PC-3 (cell line): ENCODE results near the gene NUDCD2. TPM values are rescaled to one million over a fixed set of nuclear protein-coding genes. Genes with fewer than 3 reads are reported as not detected.

ENCODE experiments used
- ATAC-seq: fragments of 200-7000 bp; cut with Tn5 transposase; 2 replicates; pipeline ENCODE4 v1.9.1; 2020; ENCODE audit warnings: mild to moderate bottlenecking, moderate library complexity
- BruUV-seq: library from RNA; stranded (reverse); fragments of 400-500 nt; replicated peaks from 2 replicates; lab custom pipeline; 2021; lab: Mats Ljungman, UMichigan
- CTCF ChIA-PET: fragments of 300-600 bp; sonication (Branson Sonifier 250); formaldehyde crosslinking; loops from one replicate; lab custom pipeline; 2022; ENCODE audit warnings: antibody characterized with exemption; lab: Charles Lee
- POLR2A ChIA-PET: fragments of 300-600 bp; sonication (Branson Sonifier 250); formaldehyde crosslinking; loops from one replicate; lab custom pipeline; 2022; ENCODE audit warnings: antibody characterized with exemption; ENCODE audit not compliant: unreplicated experiment; lab: Charles Lee
- DNase-seq: peaks from one replicate; pipeline ENCODE4 v3.0.0-alpha.2; 2015
- H2AFZ ChIP-seq: fragments of 300-600 bp; sonication (generic); 2 replicates; pipeline ENCODE4 v1.6.0; 2016; ENCODE audit warnings: antibody characterized with exemption, low read length
- H3F3A ChIP-seq: fragments of 300-600 bp; sonication (generic); one replicate; pipeline ENCODE4 v1.6.0; 2017; ENCODE audit warnings: antibody characterized with exemption, low read length, control low read depth, mild to moderate bottlenecking; ENCODE audit not compliant: unreplicated experiment
- H3K27ac ChIP-seq: fragments of 300-600 bp; sonication (generic); 2 replicates; pipeline ENCODE4 v1.5.1; 2016; ENCODE audit warnings: mild to moderate bottlenecking, low read length
- H3K27me3 ChIP-seq: fragments of 300-600 bp; sonication (generic); 2 replicates; pipeline ENCODE4 v1.6.1; 2016; ENCODE audit warnings: low read length, mixed read lengths
- H3K36me3 ChIP-seq: fragments of 300-600 bp; sonication (generic); 2 replicates; pipeline ENCODE4 v1.6.1; 2016; ENCODE audit warnings: low read depth, mixed run types, low read length, mixed read lengths
- H3K4me1 ChIP-seq: fragments of 300-600 bp; sonication (generic); 2 replicates; pipeline ENCODE4 v1.5.1; 2016; ENCODE audit warnings: low read length; ENCODE audit not compliant: insufficient read depth
- H3K4me2 ChIP-seq: fragments of 300-600 bp; sonication (generic); 2 replicates; pipeline ENCODE4 v1.6.0; 2016; ENCODE audit warnings: low read length
- H3K4me3 ChIP-seq: fragments of 300-600 bp; sonication (generic); 2 replicates; pipeline ENCODE4 v1.5.1; 2016; ENCODE audit warnings: mild to moderate bottlenecking, low read length, mixed read lengths
- H3K79me2 ChIP-seq: fragments of 300-600 bp; sonication (generic); 2 replicates; pipeline ENCODE4 v1.6.1; 2017; ENCODE audit warnings: low read length, mixed read lengths
- H3K9ac ChIP-seq: fragments of 300-600 bp; sonication (generic); 2 replicates; pipeline ENCODE4 v1.6.0; 2016; ENCODE audit warnings: mild to moderate bottlenecking, low read length
- H3K9me2 ChIP-seq: fragments of 300-600 bp; sonication (generic); replicated peaks from 2 replicates; pipeline ENCODE4 v1.6.1; 2016; ENCODE audit warnings: mixed run types, low read length, mixed read lengths
- H3K9me3 ChIP-seq: fragments of 300-600 bp; sonication (generic); 2 replicates; pipeline ENCODE4 v1.6.1; 2016; ENCODE audit warnings: low read length, mixed read lengths
- H4K20me1 ChIP-seq: fragments of 300-600 bp; sonication (generic); 2 replicates; pipeline ENCODE4 v1.6.1; 2016; ENCODE audit warnings: low read length, mixed read lengths
- EZH2 ChIP-seq: fragments of 300-600 bp; sonication (generic); IDR thresholded peaks from one replicate; pipeline ENCODE4 v1.6.1; 2017; ENCODE audit warnings: antibody characterized with exemption, mild to moderate bottlenecking, low read length; ENCODE audit not compliant: unreplicated experiment
- EZH2phosphoT487 ChIP-seq: fragments of 300-600 bp; sonication (generic); IDR thresholded peaks from 2 replicates; pipeline ENCODE4 v1.6.1; 2018; ENCODE audit warnings: mild to moderate bottlenecking, antibody characterized with exemption, low read length, borderline replicate concordance
- intact Hi-C: fragments of 100-400 bp; cut with micrococcal nuclease; formaldehyde crosslinking; loops from 2 replicates; pipeline ENCODE4 v1.9.0; 2023
- total RNA-seq: library from RNA; depleted of rRNA; stranded (reverse); fragments of >200 nt; gene quantifications from 2 replicates; pipeline ENCODE4 v1.2.3, GENCODE V29; 2014
- TF ChIP-seq, protein P1 (sequence below): fragments of 300-600 bp; sonication (generic); conservative IDR thresholded peaks from 2 replicates; pipeline ENCODE4 v1.5.1; 2017; ENCODE audit warnings: antibody characterized with exemption, low read depth, mild to moderate bottlenecking, low read length

NUDCD2 gene
- total RNA-seq, 1 experiment from 2014 or later, result 31.2 TPM

DNA sequence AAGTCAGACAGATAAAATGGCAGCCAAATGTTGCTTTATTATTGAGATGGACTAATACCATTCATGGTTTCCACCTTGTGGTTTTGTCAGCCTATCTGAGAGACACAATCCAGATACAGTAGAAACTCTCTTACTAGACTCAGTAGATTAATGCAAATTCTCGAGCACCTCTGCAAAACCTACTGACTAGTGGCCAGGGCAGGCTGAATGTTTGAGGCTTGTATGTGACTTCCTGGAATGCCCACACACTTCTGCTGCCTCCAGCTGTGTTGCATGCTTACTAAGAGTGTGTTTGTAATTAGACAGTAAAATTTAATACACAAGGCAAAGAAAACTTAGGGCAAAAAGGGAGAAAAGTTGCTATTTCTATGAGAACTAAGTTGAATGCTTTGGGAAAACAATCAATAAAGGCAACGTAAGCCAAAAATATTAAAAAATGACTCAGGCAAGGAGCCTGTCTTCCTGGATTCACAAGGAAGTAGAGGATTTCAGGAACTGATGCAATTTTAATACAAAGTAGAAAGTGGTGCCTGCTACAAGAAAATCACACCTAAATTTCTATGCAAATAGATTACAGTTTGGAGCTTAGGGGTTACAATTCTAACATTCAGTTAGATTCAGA lies 52.8 kb downstream of the NUDCD2 start:
- no TSS peak for BruUV-seq
- Histone ChIP-seq H3K4me2 (peak overlapping the region; percentile 12; the same call in 1 of the 2 replicates), H3K9ac (no peak overlapping the region), H3K9me2 (no peaks in the 10 kb centered on the region), H3K4me3 (no peak overlapping the region), H3K4me1 (peaks cover 14% of the 10 kb centered on the region), H4K20me1 (no peaks in the 10 kb centered on the region), H3K36me3 (no peaks in the 10 kb centered on the region), H2AFZ (peak overlapping the region; percentile 47; the same call in 1 of the 2 replicates), H3K27ac (peak overlapping the region; percentile 28), H3K79me2 (no peaks in the 10 kb centered on the region), H3F3A (no peaks in the 10 kb centered on the region), H3K27me3 (no peaks in the 10 kb centered on the region), H3K9me3 (no peaks in the 10 kb centered on the region)
- ATAC-seq, result peak; percentile 67
- intact Hi-C loops, result loop anchor here (1.0 to 10.0 kb wide), 3 partner anchors 28 to 1865 kb away; no protein-coding TSS in a partner anchor
- POLR2A ChIA-PET, result no interaction called here
- peak; percentile 41 for DNase-seq
- no peak for TF ChIP-seq EZH2
- TF ChIP-seq, protein P1, sequence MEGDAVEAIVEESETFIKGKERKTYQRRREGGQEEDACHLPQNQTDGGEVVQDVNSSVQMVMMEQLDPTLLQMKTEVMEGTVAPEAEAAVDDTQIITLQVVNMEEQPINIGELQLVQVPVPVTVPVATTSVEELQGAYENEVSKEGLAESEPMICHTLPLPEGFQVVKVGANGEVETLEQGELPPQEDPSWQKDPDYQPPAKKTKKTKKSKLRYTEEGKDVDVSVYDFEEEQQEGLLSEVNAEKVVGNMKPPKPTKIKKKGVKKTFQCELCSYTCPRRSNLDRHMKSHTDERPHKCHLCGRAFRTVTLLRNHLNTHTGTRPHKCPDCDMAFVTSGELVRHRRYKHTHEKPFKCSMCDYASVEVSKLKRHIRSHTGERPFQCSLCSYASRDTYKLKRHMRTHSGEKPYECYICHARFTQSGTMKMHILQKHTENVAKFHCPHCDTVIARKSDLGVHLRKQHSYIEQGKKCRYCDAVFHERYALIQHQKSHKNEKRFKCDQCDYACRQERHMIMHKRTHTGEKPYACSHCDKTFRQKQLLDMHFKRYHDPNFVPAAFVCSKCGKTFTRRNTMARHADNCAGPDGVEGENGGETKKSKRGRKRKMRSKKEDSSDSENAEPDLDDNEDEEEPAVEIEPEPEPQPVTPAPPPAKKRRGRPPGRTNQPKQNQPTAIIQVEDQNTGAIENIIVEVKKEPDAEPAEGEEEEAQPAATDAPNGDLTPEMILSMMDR, result no peak
- CTCF ChIA-PET, result interaction anchor here (0.6 to 1.5 kb wide), 2 partner anchors 56 to 61 kb away, joined by 4 to 5 read pairs; no protein-coding TSS in a partner anchor

DNA sequence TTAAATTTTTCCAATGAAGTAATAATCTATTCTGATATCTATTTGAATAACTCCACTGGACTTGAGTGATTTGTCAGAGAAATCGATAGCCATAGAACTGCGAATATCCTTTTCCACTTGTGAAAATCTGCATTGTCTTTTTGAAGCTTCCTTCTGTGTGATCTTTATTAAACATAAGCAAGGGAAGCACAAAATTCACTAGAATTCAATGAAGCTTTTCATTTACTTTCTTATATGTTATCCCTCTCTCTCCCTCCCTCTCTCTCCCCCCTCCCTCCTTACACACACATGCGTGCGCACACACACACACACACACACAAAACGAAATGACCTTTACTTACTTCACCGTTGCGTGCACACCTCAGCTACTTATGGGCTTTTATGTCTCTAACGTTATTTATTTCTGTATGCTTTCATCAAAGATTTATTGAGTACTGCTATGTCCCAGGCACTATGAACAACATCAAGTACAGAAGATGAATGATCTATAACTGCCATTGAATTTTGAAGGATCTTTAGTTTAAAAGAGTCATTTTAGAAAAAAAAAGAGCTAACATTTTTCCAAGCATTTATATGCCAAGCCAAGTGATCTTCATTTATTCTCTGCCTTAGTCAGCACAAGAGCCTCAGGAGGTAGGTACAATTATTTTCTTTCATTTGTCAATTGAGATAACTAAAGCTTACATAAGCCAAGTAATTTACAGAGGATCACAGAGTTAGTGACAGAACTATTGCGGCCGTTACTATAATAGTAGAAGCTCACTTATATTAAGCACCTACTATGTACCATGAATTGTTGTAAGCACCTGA lies 55.3 kb downstream of the NUDCD2 start:
- Histone ChIP-seq H3K27me3 (no peaks in the 10 kb centered on the region), H3K79me2 (no peaks in the 10 kb centered on the region), H2AFZ (no peak overlapping the region), H3K27ac (no peak overlapping the region), H3K4me1 (peaks cover 14% of the 10 kb centered on the region), H3K36me3 (no peaks in the 10 kb centered on the region), H3K9me3 (no peaks in the 10 kb centered on the region), H3K9ac (no peak overlapping the region), H3K9me2 (no peaks in the 10 kb centered on the region), H4K20me1 (no peaks in the 10 kb centered on the region), H3K4me2 (no peak overlapping the region), H3F3A (no peaks in the 10 kb centered on the region), H3K4me3 (no peak overlapping the region)
- no peak for TF ChIP-seq EZH2
- TF ChIP-seq, protein P1, result no peak
- no peak for TF ChIP-seq EZH2phosphoT487
- no TSS peak for BruUV-seq
- ATAC-seq (no peak), DNase-seq (no peak)
- intact Hi-C loops, result loop anchor here (5.0 to 10.0 kb wide), 2 partner anchors 300 to 1862 kb away; no protein-coding TSS in a partner anchor
- ChIA-PET POLR2A (no interaction called here), CTCF (no interaction called here)
